GM10266 (cell line): ENCODE data around the gene MAFF.

Source experiments
- DNase-seq: peaks from one replicate; pipeline ENCODE4 v3.0.0; 2012; ENCODE audit errors: extremely low spot score
- CTCF ChIP-seq: IDR thresholded peaks from 2 replicates; pipeline ENCODE4 v1.5.1; 2012; ENCODE audit warnings: mild to moderate bottlenecking, low read depth; ENCODE audit not compliant: control insufficient read depth, insufficient read depth; ENCODE audit errors: missing control alignments

The MAFF gene

DNA sequence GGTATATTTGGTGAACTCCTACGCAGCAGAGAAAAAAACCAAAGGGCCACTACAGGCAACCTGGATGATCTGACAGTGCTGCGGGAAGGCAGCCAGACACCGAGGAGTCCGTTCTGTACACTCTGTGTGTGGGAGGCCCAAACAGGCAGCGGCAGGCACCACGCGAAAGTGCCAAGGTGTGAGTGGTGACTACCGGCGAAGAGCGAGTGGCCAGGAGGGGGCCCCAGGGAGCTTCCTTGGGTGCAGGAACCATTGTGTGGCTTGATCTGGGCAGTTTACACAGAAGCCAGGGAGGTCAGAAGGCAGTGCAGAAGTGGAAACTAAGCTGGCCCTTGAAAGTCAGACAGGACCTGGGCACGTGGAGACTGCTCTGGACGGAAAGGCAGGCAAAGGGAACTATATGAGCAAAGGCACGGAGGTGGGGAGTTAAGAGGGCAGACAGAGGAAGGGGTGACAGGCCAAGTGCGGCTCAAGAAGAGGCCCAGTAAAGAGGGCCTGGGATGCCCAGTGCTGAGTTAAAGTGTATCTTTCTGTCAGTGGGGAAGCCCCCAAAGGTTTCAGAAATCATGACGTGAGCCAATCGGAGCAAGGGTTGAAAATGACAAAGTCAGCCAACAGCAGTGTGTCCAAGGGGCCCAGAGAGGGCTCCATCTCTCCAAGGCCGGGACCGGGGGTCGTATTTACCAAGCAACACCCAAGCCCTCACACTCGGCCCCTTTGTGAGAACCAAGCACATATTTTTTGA, 60.4 kb downstream of the MAFF start:
- DNase-seq = peak; percentile 70

GRCh38 chr22:38264322-38264843, 62.6 kb downstream of the MAFF start:
- DNase-seq = no peak

More for the DNA sequence above, 60.4 kb downstream of the MAFF start:
- TF ChIP-seq CTCF = peak; percentile 58

More at GRCh38 chr22:38264322-38264843, 62.6 kb downstream of the MAFF start:
- no peak for TF ChIP-seq CTCF
